Activated T-helper 1 cell treated with anti-CD3 and anti-CD28 coated beads, Interleukin-12 subunit alpha, Interleukin-12 subunit beta, Interleukin-2, Interleukin-4 antibody, amounts not matched to agents 30 ng/mL and 10 ng/mL and 1 ng/mL, durations not matched to agents 14 hours and 24 hours and 36 hours (primary cell): Measurements from ENCODE around the gene MAB21L1. TPM values are rescaled to one million over a fixed set of nuclear protein-coding genes. Genes with fewer than 3 reads are reported as not detected.

ENCODE experiments used
- DNase-seq: peaks from one replicate; pipeline ENCODE4 v3.0.0; 2021; ENCODE audit warnings: low spot score
- H3K27ac Mint-ChIP-seq: one replicate; pipeline ENCODE4 v1.8.0; 2021; ENCODE audit warnings: mild to moderate bottlenecking, mixed read lengths
- H3K27me3 Mint-ChIP-seq: one replicate; pipeline ENCODE4 v1.8.0; 2022; ENCODE audit warnings: mild to moderate bottlenecking, moderate library complexity, mixed read lengths; ENCODE audit not compliant: insufficient read depth
- H3K36me3 Mint-ChIP-seq: one replicate; pipeline ENCODE4 v1.8.0; 2021; ENCODE audit warnings: low read depth, mixed read lengths
- H3K4me1 Mint-ChIP-seq: one replicate; pipeline ENCODE4 v1.8.0; 2021; ENCODE audit warnings: low read depth, mixed read lengths
- H3K4me3 Mint-ChIP-seq: one replicate; pipeline ENCODE4 v1.8.0; 2021; ENCODE audit warnings: mild to moderate bottlenecking, moderate library complexity, mixed read lengths
- H3K9me3 Mint-ChIP-seq: one replicate; pipeline ENCODE4 v1.8.0; 2021; ENCODE audit warnings: mixed read lengths
- intact Hi-C: fragments of 100-400 bp; cut with micrococcal nuclease; formaldehyde crosslinking; loops from one replicate; pipeline ENCODE4 v1.15.1; 2024
- total RNA-seq: library from RNA; stranded (reverse); gene quantifications from 2 replicates; pipeline ENCODE4 v1.2.3, GENCODE V29; 2022

Gene MAB21L1
- total RNA-seq, 1 donor from 2014 or later = not detected

GRCh38 chr13:35496761-35497386 lies 20.4 kb upstream of the MAB21L1 start:
- Mint-ChIP-seq H3K9me3 (no peaks in the 10 kb centered on the region), H3K4me3 (no peak overlapping the region), H3K36me3 (no peaks in the 10 kb centered on the region), H3K4me1 (no peaks in the 10 kb centered on the region), H3K27me3 (no peaks in the 10 kb centered on the region), H3K27ac (no peak overlapping the region)
- intact Hi-C loops = no loop called here
- DNase-seq = no peak

- no peaks in the 10 kb centered on the region for H3K27me3 Mint-ChIP-seq
- no peaks in the 10 kb centered on the region for H3K4me1 Mint-ChIP-seq
- no peak overlapping the region for H3K4me3 Mint-ChIP-seq
- H3K27ac Mint-ChIP-seq = no peak overlapping the region
- intact Hi-C loops = no loop called here
- no peaks in the 10 kb centered on the region for H3K36me3 Mint-ChIP-seq
- H3K9me3 Mint-ChIP-seq = no peaks in the 10 kb centered on the region
- no peak for DNase-seq
Observed at GRCh38 chr13:35496006-35496405, 19.5 kb upstream of the MAB21L1 start.

GRCh38 chr13:35489050-35489449 lies 12.6 kb upstream of the MAB21L1 start:
- no peak for DNase-seq
- Mint-ChIP-seq H3K4me3 (no peak overlapping the region), H3K27me3 (no peaks in the 10 kb centered on the region), H3K4me1 (no peaks in the 10 kb centered on the region), H3K9me3 (no peaks in the 10 kb centered on the region), H3K27ac (no peak overlapping the region), H3K36me3 (no peaks in the 10 kb centered on the region)
- intact Hi-C loops = no loop called here

GRCh38 chr13:35485424-35485823 lies 8.9 kb upstream of the MAB21L1 start:
- no peak overlapping the region for H3K27ac Mint-ChIP-seq
- H3K27me3 Mint-ChIP-seq = peaks cover 4% of the 10 kb centered on the region
- H3K4me3 Mint-ChIP-seq = no peak overlapping the region

GRCh38 chr13:35484384-35484783 lies 7.9 kb upstream of the MAB21L1 start:
- Mint-ChIP-seq H3K27me3 (peaks cover 8% of the 10 kb centered on the region), H3K4me1 (no peaks in the 10 kb centered on the region), H3K9me3 (no peaks in the 10 kb centered on the region), H3K27ac (no peak overlapping the region), H3K36me3 (no peaks in the 10 kb centered on the region), H3K4me3 (no peak overlapping the region)
- no peak for DNase-seq
- intact Hi-C loops = no loop called here

More at GRCh38 chr13:35485424-35485823, 8.9 kb upstream of the MAB21L1 start:
- Mint-ChIP-seq H3K9me3 (no peaks in the 10 kb centered on the region), H3K4me1 (no peaks in the 10 kb centered on the region), H3K36me3 (no peaks in the 10 kb centered on the region)
- intact Hi-C loops = no loop called here
- DNase-seq = no peak

- Mint-ChIP-seq H3K4me1 (no peaks in the 10 kb centered on the region), H3K36me3 (no peaks in the 10 kb centered on the region), H3K27ac (no peak overlapping the region), H3K4me3 (no peak overlapping the region), H3K27me3 (peaks cover 14% of the 10 kb centered on the region), H3K9me3 (no peaks in the 10 kb centered on the region)
- no peak for DNase-seq
- intact Hi-C loops = no loop called here
Observed at GRCh38 chr13:35483761-35484160, 7.3 kb upstream of the MAB21L1 start.

GRCh38 chr13:35482527-35482926 lies 6.0 kb upstream of the MAB21L1 start:
- Mint-ChIP-seq H3K9me3 (no peaks in the 10 kb centered on the region), H3K27ac (no peak overlapping the region), H3K27me3 (peaks cover 25% of the 10 kb centered on the region), H3K36me3 (no peaks in the 10 kb centered on the region), H3K4me3 (no peak overlapping the region), H3K4me1 (no peaks in the 10 kb centered on the region)
- intact Hi-C loops = no loop called here
- DNase-seq = no peak

- Mint-ChIP-seq H3K27ac (no peak overlapping the region), H3K27me3 (peaks cover 33% of the 10 kb centered on the region), H3K4me3 (no peak overlapping the region), H3K9me3 (no peaks in the 10 kb centered on the region), H3K36me3 (no peaks in the 10 kb centered on the region), H3K4me1 (peaks cover 5% of the 10 kb centered on the region)
- intact Hi-C loops = no loop called here
- no peak for DNase-seq
Observed at GRCh38 chr13:35481777-35482176, 5.3 kb upstream of the MAB21L1 start.

- no peaks in the 10 kb centered on the region for H3K9me3 Mint-ChIP-seq
- intact Hi-C loops = no loop called here
- H3K36me3 Mint-ChIP-seq = peaks cover 4% of the 10 kb centered on the region
- no peak overlapping the region for H3K27ac Mint-ChIP-seq
- H3K27me3 Mint-ChIP-seq = peaks cover 47% of the 10 kb centered on the region
- H3K4me3 Mint-ChIP-seq = no peak overlapping the region
- DNase-seq = no peak
- H3K4me1 Mint-ChIP-seq = peaks cover 19% of the 10 kb centered on the region
Observed at GRCh38 chr13:35480346-35480745, 3.9 kb upstream of the MAB21L1 start.

- DNase-seq = no peak
- H3K9me3 Mint-ChIP-seq = no peaks in the 10 kb centered on the region
- no peak overlapping the region for H3K4me3 Mint-ChIP-seq
- peaks cover 4% of the 10 kb centered on the region for H3K36me3 Mint-ChIP-seq
- intact Hi-C loops = loop anchor here (10.0 kb wide), 1 partner anchor 535 kb away; the partner anchor contains the start of gene NBEA
- H3K27ac Mint-ChIP-seq = no peak overlapping the region
- peaks cover 53% of the 10 kb centered on the region for H3K27me3 Mint-ChIP-seq
- peaks cover 26% of the 10 kb centered on the region for H3K4me1 Mint-ChIP-seq
Observed at GRCh38 chr13:35479706-35480105, 3.2 kb upstream of the MAB21L1 start.

- Mint-ChIP-seq H3K36me3 (peaks cover 4% of the 10 kb centered on the region), H3K9me3 (peaks cover 3% of the 10 kb centered on the region), H3K4me3 (no peak overlapping the region), H3K27me3 (peaks cover 58% of the 10 kb centered on the region), H3K4me1 (peaks cover 30% of the 10 kb centered on the region), H3K27ac (no peak overlapping the region)
- DNase-seq = no peak
- intact Hi-C loops = loop anchor here (10.0 kb wide), 1 partner anchor 534 kb away; the partner anchor contains the start of gene NBEA
Observed at GRCh38 chr13:35479038-35479492, 2.6 kb upstream of the MAB21L1 start.

- intact Hi-C loops = loop anchor here (10.0 kb wide), 1 partner anchor 534 kb away; the partner anchor contains the start of gene NBEA
- no peak overlapping the region for H3K4me3 Mint-ChIP-seq
- H3K4me1 Mint-ChIP-seq = peaks cover 30% of the 10 kb centered on the region
- no peak for DNase-seq
- peaks cover 3% of the 10 kb centered on the region for H3K9me3 Mint-ChIP-seq
- H3K36me3 Mint-ChIP-seq = peaks cover 4% of the 10 kb centered on the region
- no peak overlapping the region for H3K27ac Mint-ChIP-seq
- H3K27me3 Mint-ChIP-seq = peaks cover 62% of the 10 kb centered on the region
Observed at GRCh38 chr13:35478271-35479037, 2.0 kb upstream of the MAB21L1 start.

- no peak overlapping the region for H3K4me3 Mint-ChIP-seq
- no peak overlapping the region for H3K27ac Mint-ChIP-seq
- peaks cover 66% of the 10 kb centered on the region for H3K27me3 Mint-ChIP-seq
- DNase-seq = no peak
- peaks cover 3% of the 10 kb centered on the region for H3K9me3 Mint-ChIP-seq
- intact Hi-C loops = loop anchor here (10.0 kb wide), 1 partner anchor 533 kb away; the partner anchor contains the start of gene NBEA
- peaks cover 4% of the 10 kb centered on the region for H3K36me3 Mint-ChIP-seq
- H3K4me1 Mint-ChIP-seq = peaks cover 30% of the 10 kb centered on the region
Observed at GRCh38 chr13:35477386-35477946, 977 bp upstream of the MAB21L1 start.
